Measurements from ENCODE around the gene FASTKD1.

- TF ChIP-seq POLR2A (IDR thresholded peaks at IDR 0.05; ENCODE audit: low read depth), result no peak
- no peak for TF ChIP-seq CTCF (IDR thresholded peaks at IDR 0.05)
- TF ChIP-seq EP300 (IDR thresholded peaks at IDR 0.05), result no peak
These were observed 9.9 kb upstream of the FASTKD1 start for GRCh38 chr2:169583518-169583917.
